K562 (cell line): Measurements from ENCODE around the gene ZNF598. TPM values are rescaled to one million over a fixed set of nuclear protein-coding genes. Genes with fewer than 3 reads are reported as not detected.
A peak's percentile ranks its signal among the peaks of the same experiment; 100 is the strongest.

ENCODE experiments used
- ATF7 ChIP-seq: fragments of 450-650 bp; IDR thresholded peaks from 2 replicates; pipeline ENCODE4 v1.7.1; 2014; ENCODE audit warnings: mild to moderate bottlenecking, moderate library complexity
- CHD2 ChIP-seq: IDR thresholded peaks from 2 replicates; pipeline ENCODE4 v1.6.1; 2011; ENCODE audit warnings: low read depth, low read length
- DACH1 ChIP-seq: fragments of 450-650 bp; IDR thresholded peaks from 2 replicates; pipeline ENCODE4 v1.6.1; 2018; ENCODE audit not compliant: partially characterized antibody
- ESRRB ChIP-seq: fragments of 250-450 bp; sonication (Bioruptor Pico); IDR thresholded peaks from 2 replicates; pipeline ENCODE4 v1.5.0; 2020; ENCODE audit warnings: mild to moderate bottlenecking, moderate library complexity, borderline replicate concordance
- HDAC1 ChIP-seq, 2 experiments: fragments of 450-650 bp; IDR thresholded peaks; 2 replicates each; pipeline ENCODE4 v1.6.1; 2016 to 2017; ENCODE audit warnings: inconsistent platforms in 1 of 2, mild to moderate bottlenecking in 1 of 2, moderate library complexity in 1 of 2
- KDM4B ChIP-seq, 2 experiments: fragments of 450-650 bp in 1 of 2; sonication (generic) in 1 of 2; IDR thresholded peaks; 2 replicates each; pipeline ENCODE4 v1.6.1; 2016 to 2017; ENCODE audit warnings: borderline replicate concordance in 2 of 2, antibody characterized with exemption in 1 of 2, low read depth in 1 of 2, mild to moderate bottlenecking in 1 of 2
- KLF6 ChIP-seq: fragments of 250-450 bp; sonication (Bioruptor Pico); IDR thresholded peaks from 2 replicates; pipeline ENCODE4 v1.4.0; 2020; ENCODE audit warnings: mild to moderate bottlenecking, moderate library complexity, borderline replicate concordance
- MBD2 ChIP-seq: sonication (generic); IDR thresholded peaks from 2 replicates; pipeline ENCODE4 v1.6.1; 2016; ENCODE audit warnings: low read depth, borderline replicate concordance
- NELFE ChIP-seq: IDR thresholded peaks from 2 replicates; pipeline ENCODE4 v1.6.1; 2011; ENCODE audit warnings: mild to moderate bottlenecking; ENCODE audit not compliant: insufficient read depth, insufficient read length
- PHB ChIP-seq: fragments of 250-450 bp; sonication (Bioruptor Pico); IDR thresholded peaks from 2 replicates; pipeline ENCODE4 v1.5.0; 2021
- PTBP1 ChIP-seq: fragments of 200-400 bp; formaldehyde crosslinking; IDR thresholded peaks from 2 replicates; pipeline ENCODE4 v1.6.1; 2017; ENCODE audit warnings: low read depth, low read length
- SIN3B ChIP-seq: fragments of 450-650 bp; IDR thresholded peaks from 2 replicates; pipeline ENCODE4 v1.6.1; 2017; ENCODE audit warnings: low read depth, mild to moderate bottlenecking, moderate library complexity
- TCF3 ChIP-seq: sonication (generic); formaldehyde crosslinking; IDR thresholded peaks from 2 replicates; pipeline ENCODE4 v1.4.0; 2020; ENCODE audit warnings: mild to moderate bottlenecking, missing genetic modification reagents
- TGIF2 ChIP-seq: sonication (generic); formaldehyde crosslinking; IDR thresholded peaks from 2 replicates; pipeline ENCODE4 v1.8.1; 2022; ENCODE audit warnings: mild to moderate bottlenecking, missing genetic modification reagents, moderate library complexity
- ZKSCAN1 ChIP-seq: fragments of 150-350 bp; IDR thresholded peaks from 2 replicates; pipeline ENCODE4 v1.6.1; 2016; ENCODE audit warnings: low read depth, low read length
- ZNF253 ChIP-seq: fragments of 250-450 bp; sonication (Bioruptor Pico); conservative IDR thresholded peaks from 2 replicates; pipeline ENCODE4 v1.6.1; 2021; ENCODE audit warnings: mild to moderate bottlenecking
- ZNF274 ChIP-seq: IDR thresholded peaks from 2 replicates; pipeline ENCODE4 v1.6.1; 2011; ENCODE audit warnings: low read depth, mild to moderate bottlenecking, low read length, moderate library complexity, borderline replicate concordance
- ZNF586 ChIP-seq: fragments of 450-650 bp; formaldehyde crosslinking; conservative IDR thresholded peaks from 2 replicates; pipeline ENCODE4 v1.4.0; 2020; ENCODE audit warnings: mild to moderate bottlenecking, moderate library complexity
- polyA plus RNA-seq, 8 experiments: library from polyadenylated mRNA; depleted of rRNA in 4 of 8; stranded (reverse) in 5 of 8; unstranded in 3 of 8; fragments of >200 nt; fragmentation: Nextera tagmentation in 2 of 8; fragmentation: Illumina TruSeq in 1 of 8; extraction: Ambion mirVana in 2 of 8; extraction: Trizol in 1 of 8; gene quantifications; 2 replicates each; pipeline versions ENCODE4 v1.2.1 to v1.2.3, GENCODE V29; 2011 to 2014; ENCODE audit warnings: inconsistent platforms in 1 of 8, missing spikeins in 1 of 8
- total RNA-seq, 7 experiments: library from RNA; depleted of rRNA in 6 of 7; stranded (reverse); fragments of >200 nt in 6 of 7; fragmentation: Illumina TruSeq in 2 of 7; extraction: Trizol in 2 of 7; gene quantifications; 2 replicates each; pipeline versions ENCODE4 v1.2.1 to v1.2.3, GENCODE V29; 2011 to 2021; ENCODE audit warnings: low replicate concordance in 1 of 7
- TF ChIP-seq, protein P1 (sequence below), 3 experiments: fragments of 200-800 bp in 1 of 3; sonication (Bioruptor generic) in 1 of 3; sonication (generic) in 1 of 3; formaldehyde crosslinking in 1 of 3; IDR thresholded peaks; 2 replicates each; pipeline versions ENCODE4 v1.6.1 to v1.8.0; 2016 to 2022; ENCODE audit warnings: mild to moderate bottlenecking in 2 of 3, missing compliant biosample characterization in 2 of 3, missing genetic modification characterization in 2 of 3, missing genetic modification reagents in 1 of 3
- TF ChIP-seq, protein P2 (sequence below): sonication (generic); formaldehyde crosslinking; IDR thresholded peaks from 2 replicates; pipeline ENCODE4 v1.8.0; 2022; ENCODE audit warnings: mild to moderate bottlenecking, missing genetic modification reagents
- TF ChIP-seq, protein P3 (sequence below): sonication (generic); formaldehyde crosslinking; IDR thresholded peaks from 2 replicates; pipeline ENCODE4 v1.8.0; 2022; ENCODE audit warnings: mild to moderate bottlenecking, missing genetic modification reagents
- TF ChIP-seq, protein P4 (sequence below): sonication (generic); IDR thresholded peaks from 2 replicates; pipeline ENCODE4 v1.6.1; 2016
- TF ChIP-seq, protein P5 (sequence below): sonication (generic); formaldehyde crosslinking; IDR thresholded peaks from 2 replicates; pipeline ENCODE4 v1.8.0; 2022; ENCODE audit warnings: missing genetic modification reagents, mild to moderate bottlenecking, moderate library complexity, borderline replicate concordance

ZNF598 gene
- total and polyA plus RNA-seq, 9 of the 15 experiments (the other 6 are each of a cell fraction or from before 2014, with no cell fraction given), result 0.11 to 115 (median 29.6) TPM

DNA sequence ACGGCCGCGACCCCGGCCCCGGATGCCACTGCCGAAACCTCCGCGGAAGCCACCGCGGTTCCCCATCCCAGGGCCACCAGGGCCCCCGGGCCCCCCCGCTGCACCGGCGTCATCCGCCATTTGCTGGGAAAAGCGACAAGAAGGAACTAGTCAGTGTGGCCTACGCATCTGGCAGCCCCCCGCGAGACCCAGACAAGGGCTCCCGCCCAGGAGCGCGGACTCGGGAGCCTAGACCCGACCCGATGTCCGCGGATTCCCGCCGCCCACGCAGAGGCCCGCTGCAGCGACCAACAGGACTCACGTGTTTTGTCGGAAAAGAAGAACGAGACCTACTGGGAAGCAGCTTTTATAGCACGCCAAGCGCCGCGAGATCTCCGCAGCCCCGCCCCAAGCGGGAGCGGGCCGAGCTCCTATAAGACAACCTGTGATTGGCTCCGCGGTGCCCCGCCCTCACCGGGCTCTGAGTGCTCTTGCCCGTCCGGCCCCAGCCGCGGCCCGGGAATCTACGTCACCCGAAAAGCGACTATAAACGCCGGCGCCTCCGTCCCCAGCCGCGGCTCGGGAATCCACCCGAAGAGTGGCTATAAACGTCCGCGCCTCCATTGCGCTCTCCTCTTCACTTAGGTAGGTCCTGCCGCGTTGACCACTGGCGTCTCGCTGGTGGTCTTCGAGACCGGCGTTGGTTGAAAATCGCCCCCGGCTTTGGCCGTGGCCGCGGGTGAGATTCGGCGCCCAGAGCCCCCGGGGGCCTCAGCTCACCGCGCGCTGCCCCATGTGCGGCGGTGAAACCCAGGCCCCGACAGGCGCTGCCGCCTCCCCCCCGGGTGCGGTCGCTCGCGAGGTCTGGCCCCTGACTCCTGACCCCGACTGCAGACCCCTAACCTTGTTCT is 44.9 kb downstream of the ZNF598 start, which contains the start of gene RPS2 (continued):
- TF ChIP-seq, protein P1, sequence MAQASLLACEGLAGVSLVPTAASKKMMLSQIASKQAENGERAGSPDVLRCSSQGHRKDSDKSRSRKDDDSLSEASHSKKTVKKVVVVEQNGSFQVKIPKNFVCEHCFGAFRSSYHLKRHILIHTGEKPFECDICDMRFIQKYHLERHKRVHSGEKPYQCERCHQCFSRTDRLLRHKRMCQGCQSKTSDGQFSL (CRISPR knock-in tag; IDR thresholded peaks at IDR 0.05), result peak; percentile 77; the same call in 1 of the 2 replicates
- TF ChIP-seq, protein P1 (tag; IDR thresholded peaks at IDR 0.05), result no peak; a peak in 1 of 4 replicates
- TF ChIP-seq ESRRB (CRISPR knock-in tag) (0 out of 2 replicates have a peak, but pooled peaks have one; percentile 56), CHD2 (peak; percentile 98), KDM4B (IDR thresholded peaks at IDR 0.05; ENCODE audit: borderline replicate concordance in 2 of 2, low read depth in 1 of 2) (0 out of 4 replicates have a peak, but pooled peaks of 1 of the 2 experiments have one; percentile 41), DACH1 (no peak), ZKSCAN1 (0 out of 2 replicates have a peak, but pooled peaks have one; percentile 30), NELFE (peak; percentile 87), MBD2 (peak; percentile 94), TGIF2 (CRISPR knock-in tag) (peak; percentile 78), PHB (CRISPR knock-in tag) (peak; percentile 77; the same call in 1 of the 2 replicates), PTBP1 (no peak), ZNF586 (CRISPR knock-in tag) (peak; percentile 61; the same call in 1 of the 2 replicates), ATF7 (peak; percentile 88), ZNF274 (no peak), ZNF253 (CRISPR knock-in tag) (0 out of 2 replicates have a peak, but pooled peaks have one; percentile 4), KLF6 (peak; percentile 36; the same call in 1 of the 2 replicates), SIN3B (peak; percentile 94), HDAC1 (IDR thresholded peaks at IDR 0.05) (peak; percentile 72 to 80; a peak in 3 of 4 replicates), TCF3 (0 out of 2 replicates have a peak, but pooled peaks have one; percentile 5)
- TF ChIP-seq, protein P2, sequence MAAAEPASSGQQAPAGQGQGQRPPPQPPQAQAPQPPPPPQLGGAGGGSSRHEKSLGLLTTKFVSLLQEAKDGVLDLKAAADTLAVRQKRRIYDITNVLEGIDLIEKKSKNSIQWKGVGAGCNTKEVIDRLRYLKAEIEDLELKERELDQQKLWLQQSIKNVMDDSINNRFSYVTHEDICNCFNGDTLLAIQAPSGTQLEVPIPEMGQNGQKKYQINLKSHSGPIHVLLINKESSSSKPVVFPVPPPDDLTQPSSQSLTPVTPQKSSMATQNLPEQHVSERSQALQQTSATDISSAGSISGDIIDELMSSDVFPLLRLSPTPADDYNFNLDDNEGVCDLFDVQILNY (CRISPR knock-in tag), result no peak
- TF ChIP-seq, protein P3, sequence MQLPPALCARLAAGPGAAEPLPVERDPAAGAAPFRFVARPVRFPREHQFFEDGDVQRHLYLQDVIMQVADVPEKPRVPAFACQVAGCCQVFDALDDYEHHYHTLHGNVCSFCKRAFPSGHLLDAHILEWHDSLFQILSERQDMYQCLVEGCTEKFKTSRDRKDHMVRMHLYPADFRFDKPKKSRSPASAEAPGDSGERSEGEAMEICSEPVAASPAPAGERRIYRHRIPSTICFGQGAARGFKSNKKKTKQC (CRISPR knock-in tag), result peak; percentile 73; the same call in 1 of the 2 replicates
- TF ChIP-seq, protein P4, sequence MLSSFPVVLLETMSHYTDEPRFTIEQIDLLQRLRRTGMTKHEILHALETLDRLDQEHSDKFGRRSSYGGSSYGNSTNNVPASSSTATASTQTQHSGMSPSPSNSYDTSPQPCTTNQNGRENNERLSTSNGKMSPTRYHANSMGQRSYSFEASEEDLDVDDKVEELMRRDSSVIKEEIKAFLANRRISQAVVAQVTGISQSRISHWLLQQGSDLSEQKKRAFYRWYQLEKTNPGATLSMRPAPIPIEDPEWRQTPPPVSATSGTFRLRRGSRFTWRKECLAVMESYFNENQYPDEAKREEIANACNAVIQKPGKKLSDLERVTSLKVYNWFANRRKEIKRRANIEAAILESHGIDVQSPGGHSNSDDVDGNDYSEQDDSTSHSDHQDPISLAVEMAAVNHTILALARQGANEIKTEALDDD, result 0 out of 2 replicates have a peak, but pooled peaks have one; percentile 21
- TF ChIP-seq, protein P5, sequence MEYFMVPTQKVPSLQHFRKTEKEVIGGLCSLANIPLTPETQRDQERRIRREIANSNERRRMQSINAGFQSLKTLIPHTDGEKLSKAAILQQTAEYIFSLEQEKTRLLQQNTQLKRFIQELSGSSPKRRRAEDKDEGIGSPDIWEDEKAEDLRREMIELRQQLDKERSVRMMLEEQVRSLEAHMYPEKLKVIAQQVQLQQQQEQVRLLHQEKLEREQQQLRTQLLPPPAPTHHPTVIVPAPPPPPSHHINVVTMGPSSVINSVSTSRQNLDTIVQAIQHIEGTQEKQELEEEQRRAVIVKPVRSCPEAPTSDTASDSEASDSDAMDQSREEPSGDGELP (CRISPR knock-in tag), result peak; percentile 63
